H9 (cell line): ENCODE measurements around the gene GPR15LG. TPM values are rescaled to one million over a fixed set of nuclear protein-coding genes. Genes with fewer than 3 reads are reported as not detected.

Source experiments
- DNase-seq: peaks from one replicate; pipeline ENCODE4 v3.0.0-alpha.2; 2017
- H2AFZ ChIP-seq: one replicate; pipeline ENCODE4 v1.6.1; 2013; ENCODE audit warnings: mild to moderate bottlenecking, low read length, control low read depth, moderate library complexity
- H2AK5ac ChIP-seq: 2 replicates; pipeline ENCODE4 v1.6.1; 2013; ENCODE audit warnings: low read length, control low read depth, mixed read lengths; ENCODE audit not compliant: insufficient read length
- H2BK120ac ChIP-seq: one replicate; pipeline ENCODE4 v1.6.1; 2013; ENCODE audit warnings: low read depth, mild to moderate bottlenecking, low read length, control low read depth, inconsistent platforms; ENCODE audit not compliant: poor library complexity, severe bottlenecking
- H2BK12ac ChIP-seq: 2 replicates; pipeline ENCODE4 v1.6.1; 2013; ENCODE audit warnings: low read length, control low read depth, mixed read lengths, low read depth; ENCODE audit not compliant: insufficient read length
- H2BK15ac ChIP-seq: 2 replicates; pipeline ENCODE4 v1.6.1; 2013; ENCODE audit warnings: low read depth, low read length, control low read depth
- H2BK20ac ChIP-seq: one replicate; pipeline ENCODE4 v1.6.1; 2013; ENCODE audit warnings: low read depth, mild to moderate bottlenecking, low read length, control low read depth, inconsistent platforms; ENCODE audit not compliant: poor library complexity, severe bottlenecking
- H2BK5ac ChIP-seq: 2 replicates; pipeline ENCODE4 v1.6.1; 2013; ENCODE audit warnings: low read length, control low read depth, mixed read lengths; ENCODE audit not compliant: insufficient read length
- H3K14ac ChIP-seq: 2 replicates; pipeline ENCODE4 v1.6.1; 2013; ENCODE audit warnings: low read length, control low read depth; ENCODE audit not compliant: insufficient read depth
- H3K18ac ChIP-seq: 2 replicates; pipeline ENCODE4 v1.6.1; 2013; ENCODE audit warnings: low read depth, mild to moderate bottlenecking, mixed read lengths, low read length, control low read depth; ENCODE audit not compliant: insufficient read length
- H3K23ac ChIP-seq: 2 replicates; pipeline ENCODE4 v1.6.1; 2013; ENCODE audit warnings: low read length, control low read depth, mixed read lengths, low read depth; ENCODE audit not compliant: insufficient read length
- H3K23me2 ChIP-seq: 2 replicates; pipeline ENCODE4 v1.6.1; 2013; ENCODE audit warnings: low read depth, mild to moderate bottlenecking, mixed read lengths, low read length, control low read depth; ENCODE audit not compliant: insufficient read length, poor library complexity, severe bottlenecking
- H3K27ac ChIP-seq: 2 replicates; pipeline ENCODE4 v1.5.1; 2013; ENCODE audit warnings: low read length, control low read depth, mixed read lengths, low read depth; ENCODE audit not compliant: insufficient read length
- H3K27me3 ChIP-seq: 2 replicates; pipeline ENCODE4 v1.6.1; 2013; ENCODE audit warnings: low read length, control low read depth, inconsistent platforms; ENCODE audit not compliant: insufficient read depth
- H3K4ac ChIP-seq: 2 replicates; pipeline ENCODE4 v1.6.1; 2013; ENCODE audit warnings: low read depth, mild to moderate bottlenecking, control low read depth, inconsistent platforms, low read length, moderate library complexity
- H3K4me1 ChIP-seq: 2 replicates; pipeline ENCODE4 v1.6.1; 2013; ENCODE audit warnings: low read length, control low read depth, inconsistent platforms; ENCODE audit not compliant: insufficient read depth
- H3K4me2 ChIP-seq: 2 replicates; pipeline ENCODE4 v1.6.1; 2013; ENCODE audit warnings: low read length, control low read depth, mixed read lengths; ENCODE audit not compliant: insufficient read length, insufficient read depth
- H3K56ac ChIP-seq: 2 replicates; pipeline ENCODE4 v1.6.1; 2013; ENCODE audit warnings: low read depth, mild to moderate bottlenecking, mixed read lengths, low read length, control low read depth; ENCODE audit not compliant: insufficient read length
- H3K79me1 ChIP-seq: 2 replicates; pipeline ENCODE4 v1.6.1; 2013; ENCODE audit warnings: low read depth, mild to moderate bottlenecking, moderate library complexity, low read length, control low read depth, inconsistent platforms; ENCODE audit not compliant: insufficient read depth, poor library complexity, severe bottlenecking
- H3K79me2 ChIP-seq: 2 replicates; pipeline ENCODE4 v1.6.1; 2013; ENCODE audit warnings: low read length, control low read depth, inconsistent platforms; ENCODE audit not compliant: insufficient read depth
- H3K9ac ChIP-seq: 2 replicates; pipeline ENCODE4 v1.6.1; 2013; ENCODE audit warnings: low read length, control low read depth, mixed read lengths; ENCODE audit not compliant: insufficient read length; ENCODE audit errors: extremely low read depth
- H3K9me3 ChIP-seq: one replicate; pipeline ENCODE4 v1.6.1; 2013; ENCODE audit warnings: low read depth, low read length, inconsistent platforms; ENCODE audit not compliant: control insufficient read depth
- H3T11ph ChIP-seq: one replicate; pipeline ENCODE4 v1.6.1; 2013; ENCODE audit warnings: mild to moderate bottlenecking, low read length, control low read depth, inconsistent platforms
- H4K20me1 ChIP-seq: one replicate; pipeline ENCODE4 v1.6.1; 2013; ENCODE audit not compliant: control insufficient read depth, insufficient read length, insufficient read depth
- H4K5ac ChIP-seq: 2 replicates; pipeline ENCODE4 v1.6.1; 2013; ENCODE audit warnings: low read depth, mild to moderate bottlenecking, mixed read lengths, low read length, control low read depth; ENCODE audit not compliant: insufficient read length
- H4K8ac ChIP-seq: replicated peaks from 2 replicates; pipeline ENCODE4 v1.6.1; 2013; ENCODE audit warnings: low read length, control low read depth, mixed read lengths, low read depth; ENCODE audit not compliant: insufficient read length
- H4K91ac ChIP-seq: 2 replicates; pipeline ENCODE4 v1.6.1; 2013; ENCODE audit warnings: low read depth, mild to moderate bottlenecking, moderate library complexity, mixed read lengths, low read length, control low read depth; ENCODE audit not compliant: insufficient read length
- H3K27ac Mint-ChIP-seq, 3 experiments: 2 replicates in 2 of 3; 3 replicates in 1 of 3; pipeline ENCODE4 v1.8.0; 2020 to 2021; ENCODE audit warnings: mixed read lengths in 3 of 3, mild to moderate bottlenecking in 1 of 3, moderate library complexity in 1 of 3
- H3K27me3 Mint-ChIP-seq: 2 replicates; pipeline ENCODE4 v1.8.0; 2021; ENCODE audit warnings: low read depth, mild to moderate bottlenecking, moderate library complexity, mixed read lengths
- H3K36me3 Mint-ChIP-seq, 3 experiments: 2 replicates in 2 of 3; 3 replicates in 1 of 3; pipeline ENCODE4 v1.8.0; 2020 to 2021; ENCODE audit warnings: low read depth in 3 of 3, mixed read lengths in 3 of 3; ENCODE audit not compliant: insufficient read depth in 1 of 3
- H3K4me1 Mint-ChIP-seq, 2 experiments: 2 replicates each; pipeline ENCODE4 v1.8.0; 2020; ENCODE audit warnings: mixed read lengths in 2 of 2
- H3K4me3 Mint-ChIP-seq, 2 experiments: 2 replicates in 1 of 2; 3 replicates in 1 of 2; pipeline ENCODE4 v1.8.0; 2020 to 2021; ENCODE audit warnings: mild to moderate bottlenecking in 2 of 2, mixed read lengths in 2 of 2, moderate library complexity in 1 of 2
- H3K9me3 Mint-ChIP-seq, 2 experiments: 2 replicates in 1 of 2; 3 replicates in 1 of 2; pipeline ENCODE4 v1.8.0; 2020; ENCODE audit warnings: mild to moderate bottlenecking in 2 of 2, mixed read lengths in 2 of 2, moderate library complexity in 1 of 2
- CTCF ChIP-seq: fragments of 200-600 bp; sonication (generic); conservative IDR thresholded peaks from 3 replicates; pipeline ENCODE4 v1.8.0; 2021; ENCODE audit warnings: antibody characterized with exemption, mild to moderate bottlenecking
- WGBS: extraction: QIAGEN DNeasy Blood & Tissue Kit; methylation state at CpG from one replicate; pipeline ENCODE4 v1.1.7; 2013; ENCODE audit warnings: missing lambda C conversion rate, low lambda C conversion rate, mixed read lengths; ENCODE audit not compliant: insufficient read length; ENCODE audit errors: extremely low coverage; 5-methylcytosine and 5-hydroxymethylcytosine counted together
- total RNA-seq: library from RNA; stranded (reverse); gene quantifications from 2 replicates; pipeline ENCODE4 v1.2.1, GENCODE V29; 2021

Gene GPR15LG
- total RNA-seq, 1 experiment from 2014 or later, result not detected

- no peaks in the 10 kb centered on the region; the same call in 1 of the 2 replicates for H3K4me1 ChIP-seq
- TF ChIP-seq CTCF, result no peak
- Mint-ChIP-seq H3K27ac (no peak overlapping the region), H3K9me3 (no peaks in the 10 kb centered on the region), H3K4me1 (peaks cover 7 to 9% of the 10 kb centered on the region in 2 experiments), H3K4me3 (no peak overlapping the region; a peak in 1 of 5 replicates), H3K36me3 (peaks cover 0 to 2% (median 0%) of the 10 kb centered on the region in 3 experiments; a peak in 3 of 7 replicates), H3K27me3 (peaks cover 39% of the 10 kb centered on the region)
- H2AK5ac ChIP-seq, result no peak overlapping the region
- no CpG with 5 or more reads among the region's 7 CpGs for WGBS
- no peak overlapping the region for H2BK12ac ChIP-seq
- H3K27ac ChIP-seq, result no peak overlapping the region
- no peak overlapping the region for H3K56ac ChIP-seq
- no peak overlapping the region for H3K9ac ChIP-seq
- H3K18ac ChIP-seq, result no peak overlapping the region
- H3K9me3 ChIP-seq, result no peaks in the 10 kb centered on the region
- no peak overlapping the region for H2BK20ac ChIP-seq
- H3K79me2 ChIP-seq, result no peaks in the 10 kb centered on the region
- no peak overlapping the region for H3K14ac ChIP-seq
- H2AFZ ChIP-seq, result no peak overlapping the region
- H4K8ac ChIP-seq, result no peak overlapping the region
- H4K91ac ChIP-seq, result no peak overlapping the region
- H3K4ac ChIP-seq, result no peak overlapping the region
- no peak overlapping the region for H2BK5ac ChIP-seq
- H3K23me2 ChIP-seq, result peaks cover 12% of the 10 kb centered on the region
- H3K79me1 ChIP-seq, result no peaks in the 10 kb centered on the region
- no peaks in the 10 kb centered on the region for H4K20me1 ChIP-seq
- H4K5ac ChIP-seq, result no peak overlapping the region
- H2BK15ac ChIP-seq, result no peak overlapping the region
- no peak overlapping the region for H3K23ac ChIP-seq
- no peak for DNase-seq
- H3T11ph ChIP-seq, result no peak overlapping the region
- H3K4me2 ChIP-seq, result no peak overlapping the region
- no peak overlapping the region for H2BK120ac ChIP-seq
- peaks cover 17% of the 10 kb centered on the region for H3K27me3 ChIP-seq
These were observed 24.8 kb downstream of the GPR15LG start for GRCh38 chr10:84198206-84198915.
